Measurements from ENCODE around the gene SHPK.

Gene SHPK

DNA sequence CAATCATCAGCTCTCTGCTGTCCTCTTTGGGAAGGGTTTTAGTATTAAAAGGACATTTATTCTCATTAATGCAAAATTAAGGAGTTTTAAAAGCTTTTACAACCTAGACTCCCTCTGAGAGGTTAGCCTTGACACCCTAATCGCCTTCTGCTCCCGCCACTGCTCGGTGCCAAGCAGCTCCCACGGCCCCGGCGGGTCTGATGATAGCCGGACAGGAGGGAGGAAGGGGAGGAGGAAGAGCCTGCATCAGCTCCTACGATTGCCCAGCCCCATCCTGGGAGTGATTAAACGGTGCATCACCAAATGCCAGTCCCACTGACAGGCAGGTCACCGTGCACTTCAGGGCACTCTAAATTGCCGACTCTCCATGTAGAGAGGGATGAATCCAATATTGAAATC, 8.3 kb downstream of the SHPK start:
- DNase-seq (ENCODE audit: low read depth): no peak

DNA sequence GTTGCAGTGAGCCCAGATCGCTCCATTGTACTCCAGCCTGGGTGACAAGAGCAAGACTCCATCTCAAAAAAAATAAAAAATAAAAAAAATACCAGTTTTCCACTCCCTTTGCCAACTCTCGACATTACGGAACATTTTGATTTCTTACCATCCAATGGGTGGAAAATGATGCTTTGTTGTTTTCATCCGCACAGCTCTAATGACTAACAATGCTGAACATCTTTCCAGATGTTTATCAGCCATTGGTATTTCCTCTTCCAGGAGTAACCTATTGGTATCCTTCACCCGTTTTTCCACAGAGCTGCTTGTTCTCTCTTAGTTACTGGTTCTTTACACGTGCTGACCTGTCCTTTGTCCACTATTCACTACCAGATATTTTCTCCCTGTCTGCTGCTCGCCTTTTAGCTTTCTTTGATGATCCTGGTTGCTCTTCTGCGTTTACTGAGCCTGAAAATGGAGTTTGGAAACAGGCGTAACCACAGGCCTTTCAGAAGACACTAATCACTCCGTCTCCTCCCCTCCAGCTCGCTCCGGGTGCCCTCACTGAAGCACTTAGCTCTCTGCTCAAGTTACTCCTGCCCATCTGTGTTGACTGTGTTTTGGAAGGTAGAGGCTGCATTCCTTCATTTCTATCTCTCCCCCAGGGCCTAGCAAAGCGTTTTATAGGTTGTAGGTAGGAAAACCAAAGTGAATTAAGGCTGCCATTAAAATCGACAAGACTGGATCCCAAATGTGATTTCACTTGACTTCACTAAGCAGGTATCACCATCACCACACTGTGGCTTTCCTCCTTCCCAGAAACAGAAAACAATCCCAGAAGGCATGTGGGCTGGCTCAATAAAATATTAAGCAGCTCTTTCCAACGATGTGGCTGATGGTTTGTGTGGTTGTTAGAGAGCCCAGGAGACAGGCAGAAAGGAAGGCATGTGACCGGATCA, 8.9 kb downstream of the SHPK start:
- no peak for DNase-seq (ENCODE audit: low read depth)

DNA sequence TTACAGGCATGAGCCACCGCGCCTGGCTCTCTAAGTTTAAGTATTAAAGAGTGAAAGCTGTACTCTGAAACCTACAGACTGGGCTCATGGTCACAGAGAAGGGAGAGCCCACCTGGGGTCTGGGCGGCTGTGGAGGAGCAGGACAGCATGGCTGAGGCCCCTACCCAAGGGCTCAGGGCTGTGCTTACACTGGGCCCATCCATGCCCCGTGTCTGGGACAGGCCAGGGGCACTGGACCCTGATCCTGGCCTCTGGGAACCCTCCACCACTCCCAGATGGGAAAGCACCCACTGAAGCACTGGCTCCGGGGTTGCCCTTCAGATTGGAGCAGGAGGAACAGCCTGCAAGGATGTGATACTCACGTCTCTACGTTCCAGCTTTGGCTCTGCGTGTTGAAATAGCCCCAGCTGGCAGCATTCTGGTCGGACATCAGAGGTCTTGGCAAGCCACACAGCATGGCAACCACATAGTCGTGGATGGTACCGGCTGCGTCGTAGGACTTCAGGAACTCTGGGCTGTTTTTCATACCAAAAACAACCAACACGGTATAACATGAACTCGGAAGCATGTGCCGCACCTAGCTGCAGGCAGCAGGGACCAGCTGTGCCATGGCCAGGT, 13.0 kb downstream of the SHPK start:
- no peak for DNase-seq (ENCODE audit: low read depth)

DNA sequence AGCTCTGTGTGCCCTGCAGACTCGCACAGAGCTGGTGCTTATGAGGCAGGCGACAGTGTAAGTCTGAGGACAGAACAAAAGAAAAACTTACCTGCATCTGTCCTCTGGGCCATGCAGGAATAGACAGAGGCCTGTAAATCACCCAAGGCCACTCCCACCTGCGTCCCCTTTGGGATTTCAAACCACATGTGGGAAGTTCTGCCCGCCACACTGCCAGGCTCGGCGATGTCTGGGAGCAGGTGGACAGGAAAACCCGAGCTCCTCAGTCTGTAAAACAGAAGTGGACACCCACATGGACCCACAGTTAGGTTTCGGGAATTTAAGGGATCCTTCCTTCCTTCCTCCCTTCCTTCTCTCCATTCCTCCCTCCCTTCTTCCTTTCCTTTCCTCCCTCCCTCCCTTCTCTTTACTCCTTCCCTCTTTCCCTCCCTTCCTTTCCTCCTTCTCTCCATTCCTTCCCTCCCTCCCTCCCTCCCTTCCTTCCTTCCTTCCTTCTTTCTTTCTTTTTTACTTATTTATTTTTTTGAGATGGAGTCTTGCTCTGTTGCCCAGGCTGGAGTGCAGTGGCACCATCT, 14.8 kb downstream of the SHPK start:
- no peak for DNase-seq (ENCODE audit: low read depth)

DNA sequence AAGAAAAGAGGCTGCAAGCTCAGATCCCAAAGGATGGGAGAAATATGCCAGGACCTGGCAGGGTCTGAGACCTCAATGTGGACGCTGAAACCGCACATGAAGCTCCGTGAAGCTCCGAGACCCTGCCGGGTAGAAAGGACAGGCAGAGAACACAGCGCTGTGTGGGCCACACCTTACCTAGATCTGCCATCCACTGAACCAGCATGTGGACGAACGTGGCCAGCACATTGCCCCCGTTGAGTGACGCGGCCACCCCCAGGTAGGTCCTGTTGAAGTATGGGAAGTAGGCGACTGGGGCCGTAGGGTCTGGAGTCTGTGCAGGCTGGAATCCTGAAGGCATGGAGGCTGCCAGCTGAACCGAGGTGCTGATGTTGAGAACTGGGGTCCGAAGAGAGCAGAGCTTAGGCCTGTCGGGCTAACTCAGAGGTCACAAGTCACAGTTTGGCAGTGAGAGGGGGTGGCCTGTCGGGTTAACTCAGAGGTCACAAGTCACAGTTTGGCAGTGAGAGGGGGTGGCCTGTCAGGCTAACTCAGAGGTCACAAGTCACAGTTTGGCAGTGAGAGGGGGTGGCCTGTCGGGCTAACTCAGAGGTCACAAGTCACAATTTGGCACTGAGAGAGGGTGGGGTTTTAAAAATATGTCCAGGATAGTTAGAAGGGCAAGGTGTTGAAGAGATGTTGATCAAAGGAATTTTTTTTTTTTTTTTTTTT, 20.7 kb downstream of the SHPK start:
- DNase-seq (ENCODE audit: low read depth): no peak

DNA sequence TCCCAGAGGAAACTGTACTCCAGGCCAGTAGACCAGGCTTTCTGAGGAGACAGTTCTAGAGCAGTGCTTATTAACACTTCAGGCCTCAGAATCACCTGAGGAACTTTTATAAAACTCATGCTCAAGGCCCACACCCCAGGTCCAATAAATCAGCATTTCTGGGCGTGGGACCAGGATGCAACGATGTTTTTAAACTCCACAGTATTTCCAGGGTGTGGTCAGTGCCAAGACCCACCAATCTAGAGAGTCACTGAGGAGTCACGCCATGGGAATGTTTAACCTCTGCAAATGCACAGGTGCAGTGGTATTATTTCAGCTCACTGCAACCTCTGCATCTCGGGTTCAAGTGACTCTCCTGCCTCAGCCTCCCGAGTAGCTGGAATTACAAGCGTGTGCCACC, 22.9 kb downstream of the SHPK start:
- no peak for DNase-seq (ENCODE audit: low read depth)

DNA sequence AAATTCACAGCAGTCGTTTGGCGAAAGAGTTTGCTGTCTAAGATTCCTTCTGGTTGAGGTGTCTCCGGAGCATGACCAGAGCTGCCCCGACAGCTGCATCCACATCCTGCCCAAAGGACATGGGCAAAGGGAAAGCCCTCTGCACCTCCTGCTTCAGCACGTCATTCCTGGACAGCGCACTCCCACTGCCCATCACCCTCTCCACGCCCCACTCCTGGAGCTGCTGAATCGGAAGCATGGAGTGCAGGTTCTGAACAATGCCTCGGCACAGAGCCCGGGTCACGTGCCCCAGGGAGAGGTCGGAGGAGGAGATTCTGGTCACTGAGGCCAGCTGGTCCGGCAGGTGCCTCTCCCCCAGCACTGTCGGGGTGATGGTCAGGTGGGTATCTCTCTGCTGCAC, 25.5 kb downstream of the SHPK start:
- no peak for DNase-seq (ENCODE audit: low read depth)

DNA sequence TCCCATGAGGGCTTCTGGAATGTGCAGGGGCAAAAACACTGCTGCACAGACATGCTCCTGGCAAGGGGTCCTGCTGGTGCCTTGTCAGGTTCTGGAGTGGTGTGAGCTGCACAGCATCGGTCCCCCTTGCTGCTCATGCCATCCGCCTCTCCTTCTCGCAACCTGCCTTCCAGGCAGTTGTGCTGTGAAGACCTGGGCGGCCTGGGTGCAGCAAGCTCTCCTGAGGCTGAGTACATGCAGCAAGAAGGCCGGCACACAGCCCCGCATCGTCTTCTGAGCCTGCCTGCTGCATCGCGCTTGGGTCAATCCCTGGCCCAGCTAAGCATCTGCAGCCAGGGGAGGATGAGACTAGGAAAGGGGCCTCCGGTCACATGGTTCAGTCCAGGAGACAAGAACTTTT, 26.4 kb downstream of the SHPK start:
- DNase-seq (ENCODE audit: low read depth): no peak

DNA sequence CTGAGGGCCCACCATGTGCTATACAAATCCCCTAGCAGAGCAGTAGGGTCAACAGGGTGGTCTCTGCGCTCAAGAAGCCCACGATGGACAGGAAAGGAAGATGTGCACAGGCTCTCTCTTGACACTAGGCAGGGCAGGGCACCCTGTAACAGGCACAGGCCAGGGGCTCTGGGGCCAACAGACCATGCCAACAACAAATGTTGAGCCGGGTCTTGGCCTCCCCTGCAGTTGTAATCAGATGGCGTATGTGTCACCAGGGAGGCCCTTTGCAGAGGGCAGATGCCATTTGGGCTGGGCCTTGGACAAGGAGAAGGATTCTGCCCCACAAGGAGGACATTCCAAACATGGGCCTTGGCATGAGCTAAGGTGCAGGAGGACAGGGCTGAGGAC, 32.2 kb downstream of the SHPK start:
- no peak for DNase-seq (ENCODE audit: low read depth)

DNA sequence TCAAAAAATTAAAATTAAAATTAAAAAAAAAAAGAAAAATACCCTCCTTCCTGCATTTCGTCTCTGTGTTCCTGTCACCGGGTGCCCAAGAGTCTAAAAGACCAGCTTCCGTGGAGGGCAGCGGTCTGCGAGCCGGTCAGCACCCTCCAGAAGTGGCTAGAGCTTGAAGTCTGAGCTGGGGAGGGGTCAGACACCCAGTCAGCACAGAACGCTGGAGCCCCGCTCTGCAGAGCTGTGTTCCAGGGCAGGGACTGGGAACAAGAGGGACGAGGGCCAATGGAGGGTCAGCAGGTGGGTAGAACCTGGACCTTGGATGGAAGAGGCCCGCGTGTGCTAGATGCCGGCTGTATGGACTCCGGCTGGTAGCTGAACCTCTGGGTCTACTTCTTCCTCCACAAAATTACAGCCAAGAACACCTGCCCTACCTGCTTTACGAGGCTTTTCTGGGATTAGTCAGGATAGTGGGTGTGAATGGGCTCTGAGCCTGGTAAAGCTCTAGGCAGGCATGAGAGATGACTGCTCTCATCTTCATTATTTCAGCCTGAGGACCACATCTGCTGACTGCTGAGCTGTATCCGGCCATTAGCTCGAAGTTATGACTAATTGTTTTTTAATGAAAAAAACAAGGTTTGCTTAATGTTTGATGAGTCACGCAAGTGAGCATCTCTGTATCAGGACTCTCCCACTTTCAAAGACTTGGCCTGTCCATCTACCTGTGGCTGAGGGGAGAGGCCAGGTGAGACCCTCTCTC, 32.8 kb downstream of the SHPK start:
- DNase-seq (ENCODE audit: low read depth): no peak

DNA sequence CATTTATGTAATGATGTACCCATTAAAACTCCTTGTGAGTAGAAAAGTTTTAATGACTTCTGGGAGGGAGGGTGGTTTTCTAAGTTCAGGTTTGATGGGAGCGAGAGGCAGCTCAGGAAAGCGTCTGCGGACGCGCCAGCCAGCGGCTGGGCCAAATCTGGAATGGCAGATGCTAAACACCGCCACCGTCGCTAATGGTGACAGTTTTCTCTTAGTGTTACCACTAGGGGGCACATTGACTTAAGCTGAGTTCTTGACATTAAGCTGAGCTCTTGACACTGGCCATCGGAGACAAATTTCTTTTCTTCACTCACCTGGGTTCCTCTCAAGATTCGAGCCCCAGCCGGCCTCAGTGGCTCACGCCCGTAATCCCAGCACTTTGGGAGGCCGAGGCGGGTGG, 33.6 kb downstream of the SHPK start:
- DNase-seq (ENCODE audit: low read depth): peak; percentile 2

DNA sequence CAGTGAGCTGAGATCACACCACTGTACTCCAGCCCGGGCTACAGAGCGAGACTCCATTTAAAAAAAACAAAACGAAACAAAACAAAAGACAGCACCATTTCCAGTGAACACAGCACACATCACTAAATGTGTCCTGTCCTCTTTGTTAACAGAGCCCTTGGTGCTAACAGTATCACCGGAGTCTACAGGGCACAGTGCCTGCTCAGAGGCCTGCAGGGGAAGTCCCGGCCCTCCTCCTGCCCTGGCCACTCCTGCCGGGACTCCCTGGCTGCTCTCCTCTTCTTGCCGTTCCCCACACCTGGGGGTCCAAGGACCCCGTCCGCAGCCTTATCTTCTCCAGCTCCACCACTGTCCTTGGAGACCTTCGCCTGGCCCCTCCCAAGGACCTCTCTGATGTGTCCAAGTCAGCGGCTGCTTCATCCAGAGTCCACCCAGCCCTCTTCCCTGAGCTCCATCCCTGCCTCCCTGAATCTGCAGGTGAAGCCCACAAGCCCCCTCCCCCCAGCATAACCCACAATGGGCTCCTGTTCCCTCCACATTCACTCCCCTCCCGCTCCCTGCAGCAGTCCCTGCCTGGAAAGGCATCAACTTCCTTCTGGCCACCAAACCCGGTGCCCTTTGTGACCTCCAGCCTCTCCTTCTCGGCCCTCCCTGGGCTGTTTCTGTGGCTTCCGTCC, 35.4 kb downstream of the SHPK start:
- no peak for DNase-seq (ENCODE audit: low read depth)

DNA sequence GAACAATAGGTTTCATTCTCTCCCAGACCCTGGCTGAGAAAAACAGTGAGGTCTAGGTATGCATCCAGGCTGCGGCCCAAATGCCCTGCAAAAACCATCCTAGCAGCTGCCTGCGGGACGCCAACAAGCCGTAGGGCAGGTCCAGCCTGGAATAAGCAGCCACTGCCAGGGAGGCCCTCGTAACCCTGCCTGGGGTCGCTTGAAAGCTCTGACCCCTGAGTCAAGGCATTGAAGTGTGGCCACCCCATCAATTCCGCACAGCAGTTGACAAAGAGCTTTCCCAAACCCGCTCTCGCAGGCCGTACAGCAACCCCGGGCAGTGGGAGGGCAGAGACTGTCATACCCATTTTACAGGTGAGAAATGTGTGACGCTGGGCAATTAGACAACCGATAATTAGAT, 38.0 kb downstream of the SHPK start:
- DNase-seq (ENCODE audit: low read depth): no peak

DNA sequence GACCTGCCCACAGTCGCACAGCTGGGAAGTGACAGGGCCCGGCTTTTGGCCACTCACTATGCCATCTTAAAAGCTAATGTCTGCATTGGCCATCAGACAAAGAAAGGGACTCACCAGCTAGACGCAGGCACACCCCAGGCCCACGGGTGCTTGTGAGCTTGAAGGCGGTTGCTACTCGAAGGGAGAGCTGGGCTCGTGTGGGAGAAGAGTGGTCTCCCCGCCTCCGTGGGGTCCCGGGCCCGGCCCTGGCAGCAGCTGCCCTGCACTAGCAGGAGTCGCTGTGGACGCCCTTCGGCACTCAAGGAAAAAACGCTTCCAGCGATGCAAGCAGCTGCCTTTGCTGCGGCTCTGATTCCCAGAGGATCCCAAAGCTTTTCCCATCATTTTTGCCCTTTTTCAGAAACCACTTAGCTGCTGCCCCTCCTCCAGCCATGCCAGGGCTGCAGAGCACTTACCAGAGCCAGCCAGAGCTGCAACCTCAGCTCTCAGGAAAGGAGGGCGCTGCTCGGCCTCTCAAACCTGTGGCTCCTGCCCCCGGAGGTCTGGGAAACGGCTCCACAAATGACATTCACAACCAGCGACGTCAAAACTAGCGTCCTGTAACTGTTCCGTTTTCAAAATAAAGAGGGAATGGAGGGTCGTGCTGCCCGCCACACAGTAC, 39.1 kb downstream of the SHPK start:
- DNase-seq (ENCODE audit: low read depth): no peak

DNA sequence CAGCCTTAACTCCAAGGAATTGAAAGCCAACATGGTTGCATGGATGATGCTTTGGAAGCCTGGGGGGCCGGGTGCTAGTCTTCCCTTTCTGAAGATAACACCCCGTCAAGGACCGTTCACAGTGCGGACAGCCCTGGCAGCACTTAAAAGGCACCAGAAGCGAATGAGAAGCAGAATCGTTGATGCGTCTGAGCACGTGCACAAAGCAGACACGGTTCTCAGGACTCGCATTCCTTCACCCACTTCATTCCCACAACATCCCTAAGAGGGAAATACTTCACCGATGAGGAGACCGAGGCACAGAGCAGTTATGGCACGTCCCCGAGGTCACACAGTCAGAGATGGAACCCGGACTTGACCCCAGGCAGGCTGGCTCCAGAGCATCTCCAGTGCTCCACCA, 41.1 kb downstream of the SHPK start:
- no peak for DNase-seq (ENCODE audit: low read depth)

DNA sequence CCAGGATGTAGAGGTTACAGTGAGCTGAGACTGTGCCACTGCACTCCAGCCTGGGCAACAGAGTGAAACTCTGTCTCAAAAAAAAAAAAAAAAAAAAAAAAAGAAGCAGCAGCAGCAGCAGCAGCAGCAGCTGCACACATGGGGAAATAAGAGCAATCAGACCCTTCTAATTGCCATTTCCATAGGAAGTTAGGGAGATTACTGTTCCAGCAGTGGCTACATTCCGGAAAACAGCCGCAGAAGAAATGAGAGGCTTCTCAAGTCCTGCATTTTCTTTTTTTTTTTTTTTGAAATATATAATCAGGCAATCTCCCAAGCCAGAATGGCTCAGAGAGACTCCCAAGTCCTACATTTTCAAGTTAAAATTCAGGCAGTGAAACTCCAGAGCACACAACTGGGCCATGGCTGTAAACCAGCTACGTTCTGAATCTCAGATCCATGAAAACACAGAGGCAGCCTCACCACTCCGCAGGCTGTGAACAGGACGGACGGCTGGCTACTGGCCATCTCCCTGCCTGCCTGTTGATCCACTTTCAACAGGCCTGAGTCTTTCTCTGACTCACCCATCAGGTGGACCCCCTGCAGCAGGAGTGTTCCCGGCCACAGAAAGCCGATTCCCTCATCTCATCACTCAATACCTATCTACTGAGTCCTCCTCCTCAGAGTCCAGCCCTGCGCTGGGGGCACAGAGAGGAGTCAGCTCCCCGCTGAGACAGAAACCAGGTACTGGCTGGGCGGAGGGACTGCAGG, 41.8 kb downstream of the SHPK start:
- no peak for DNase-seq (ENCODE audit: low read depth)

DNA sequence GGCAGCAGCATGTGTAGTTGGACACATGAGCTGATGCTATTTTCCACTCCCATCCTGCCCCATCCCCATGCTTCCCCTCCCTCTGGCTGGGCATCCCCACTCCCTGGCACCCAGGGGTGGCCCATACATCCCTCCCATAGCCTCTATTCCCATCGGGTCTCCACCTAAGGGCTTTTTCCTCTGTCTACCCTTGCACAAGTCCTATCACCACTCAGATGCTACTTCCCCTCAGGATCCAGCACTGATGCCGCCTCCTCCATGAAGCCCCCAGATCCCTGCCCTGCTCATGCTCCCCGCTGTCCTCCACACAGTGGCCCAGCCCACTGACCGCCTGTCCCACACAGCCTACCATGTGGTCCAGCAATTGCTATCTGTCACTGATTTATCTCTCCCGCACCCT, 42.7 kb downstream of the SHPK start:
- DNase-seq (ENCODE audit: low read depth): no peak

DNA sequence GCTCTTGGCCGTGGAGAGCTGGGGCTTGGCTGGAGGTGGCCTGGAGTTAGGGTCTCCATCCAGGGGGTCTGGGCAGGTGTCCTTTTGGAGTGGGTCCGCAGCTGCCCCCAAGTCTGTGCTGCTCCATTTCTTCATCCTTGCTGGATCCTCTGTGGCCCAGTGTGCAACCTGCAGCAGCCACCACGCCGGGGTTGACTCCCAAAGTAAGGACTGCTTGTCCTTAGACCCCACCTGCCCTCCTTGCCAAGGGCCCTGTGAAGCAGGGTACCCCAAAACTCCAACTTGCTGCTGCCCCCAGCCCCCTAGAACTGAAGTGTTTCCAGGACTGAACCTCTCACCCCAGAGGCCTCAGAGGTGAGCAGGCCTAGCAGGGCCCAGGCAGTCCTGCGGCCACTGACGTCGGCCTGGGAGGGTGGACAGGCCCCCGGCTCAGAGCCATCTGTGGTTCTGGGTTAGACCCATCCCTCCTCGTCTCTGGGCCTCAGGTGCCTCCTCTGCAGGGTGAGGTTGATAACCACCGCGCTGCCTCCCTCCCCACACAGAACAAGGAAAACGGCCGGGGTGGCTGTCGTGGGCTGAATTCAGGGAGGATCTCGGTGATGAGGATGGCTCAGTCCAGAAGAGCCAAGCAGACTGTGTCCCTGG, 43.7 kb downstream of the SHPK start:
- DNase-seq (ENCODE audit: low read depth): no peak

DNA sequence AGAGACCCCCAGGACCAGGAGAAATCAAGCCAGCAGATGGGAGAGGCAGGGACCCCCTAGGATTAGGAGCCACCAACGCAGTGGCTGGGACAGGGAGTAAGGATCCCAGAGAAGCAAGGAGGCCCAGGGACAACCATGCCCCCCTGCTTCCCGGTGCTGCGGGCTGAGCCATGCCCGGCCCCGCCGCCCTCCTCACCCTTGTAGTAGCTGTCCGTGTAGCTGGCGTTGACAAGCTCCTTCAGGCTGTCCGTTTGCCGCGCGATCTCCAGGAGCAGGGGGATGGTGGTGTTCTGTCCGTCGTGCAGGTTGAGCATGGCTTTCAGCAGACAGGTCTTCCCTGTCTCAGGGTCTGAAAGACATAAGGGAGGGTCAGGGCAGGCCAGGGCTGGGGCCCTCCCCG, 45.3 kb downstream of the SHPK start:
- DNase-seq (ENCODE audit: low read depth): no peak

DNA sequence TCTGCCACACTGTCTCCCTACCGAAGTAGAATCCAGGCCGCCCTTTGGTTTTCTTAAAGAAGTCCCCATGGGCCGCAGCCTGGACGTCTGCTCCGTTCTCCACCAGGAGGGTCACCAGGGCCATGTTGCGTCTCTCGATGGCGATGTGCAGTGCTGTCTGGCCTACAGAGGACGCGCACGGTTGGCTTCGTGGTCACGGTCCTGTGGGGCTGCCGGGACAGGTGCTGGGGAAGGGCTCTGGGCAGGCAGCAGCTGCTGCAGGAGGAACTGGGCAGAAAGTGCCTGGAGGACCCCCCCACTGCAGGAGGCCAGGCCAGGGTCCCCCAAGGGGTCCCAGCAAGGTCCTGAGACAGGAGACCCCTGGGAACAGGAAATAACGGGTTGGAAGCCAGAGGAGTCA, 45.8 kb downstream of the SHPK start:
- DNase-seq (ENCODE audit: low read depth): no peak
